Ishikawa (cell line): Measurements from ENCODE around the gene YIPF5.

ENCODE experiments used
- CREB1 ChIP-seq: IDR thresholded peaks from 2 replicates; pipeline ENCODE4 v1.6.1; 2012; ENCODE audit warnings: low read depth
- EP300 ChIP-seq: IDR thresholded peaks from 2 replicates; pipeline ENCODE4 v1.6.1; 2012; ENCODE audit warnings: borderline replicate concordance
- FOXM1 ChIP-seq: IDR thresholded peaks from 2 replicates; pipeline ENCODE4 v1.6.1; 2012; ENCODE audit warnings: low read depth, borderline replicate concordance
- NFIC ChIP-seq: IDR thresholded peaks from 2 replicates; pipeline ENCODE4 v1.6.1; 2012
- RAD21 ChIP-seq: IDR thresholded peaks from 2 replicates; pipeline ENCODE4 v1.6.1; 2012; ENCODE audit warnings: low read depth
- TEAD4 ChIP-seq: IDR thresholded peaks from 2 replicates; pipeline ENCODE4 v1.6.1; 2012
- YY1 ChIP-seq: IDR thresholded peaks from 2 replicates; pipeline ENCODE4 v1.6.1; 2012; ENCODE audit warnings: low read depth
- TF ChIP-seq, protein P1 (sequence below): IDR thresholded peaks from 2 replicates; pipeline ENCODE4 v1.6.1; 2012

GRCh38 chr5:144202726-144203125 lies 32.3 kb upstream of the YIPF5 start:
- TF ChIP-seq EP300 (no peak), YY1 (no peak), RAD21 (no peak), FOXM1 (no peak), TEAD4 (no peak), NFIC (no peak), CREB1 (no peak)
- TF ChIP-seq, protein P1, sequence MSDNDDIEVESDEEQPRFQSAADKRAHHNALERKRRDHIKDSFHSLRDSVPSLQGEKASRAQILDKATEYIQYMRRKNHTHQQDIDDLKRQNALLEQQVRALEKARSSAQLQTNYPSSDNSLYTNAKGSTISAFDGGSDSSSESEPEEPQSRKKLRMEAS = no peak
